Forelimb muscle (tissue), 1 donor: ENCODE measurements around the gene AP2B1. TPM values are rescaled to one million over a fixed set of nuclear protein-coding genes. Genes with fewer than 3 reads are reported as not detected.
"Not testable (repeated sequence)": the region's sequence is repeated elsewhere in the genome, so short reads cannot be mapped to it uniquely, and the experiment has no call there.

ENCODE experiments used
- DNase-seq: peaks from one replicate; pipeline ENCODE4 v3.0.0-alpha.2; 2013; ENCODE audit warnings: low read depth
- polyA plus RNA-seq: library from polyadenylated mRNA; unstranded; fragments of 120-200 nt; gene quantifications from one replicate; pipeline ENCODE4 v1.2.1, GENCODE V29; 2013; ENCODE audit not compliant: insufficient read length

The AP2B1 gene
- polyA plus RNA-seq, 1 donor = 75.0 TPM

DNA sequence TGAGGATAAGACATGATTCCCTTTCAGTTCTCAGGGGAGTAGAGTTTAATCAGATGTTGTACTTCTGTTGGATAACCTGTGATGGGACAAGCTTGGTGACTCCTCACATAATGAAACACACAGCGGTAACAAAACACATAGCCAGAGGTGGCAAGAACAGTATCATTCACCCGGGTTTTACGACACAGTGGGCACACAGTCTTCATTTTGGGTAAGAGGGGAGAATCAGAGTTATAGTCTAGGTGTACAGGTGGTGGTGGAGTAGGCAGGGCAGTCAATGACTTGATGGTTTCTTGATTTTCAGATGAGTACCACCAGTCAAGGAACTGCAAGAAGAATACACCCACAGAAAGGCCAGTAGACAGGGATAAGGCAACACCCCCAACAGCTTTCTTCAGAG lies 11.4 kb upstream of the AP2B1 start:
- DNase-seq = no peak

DNA sequence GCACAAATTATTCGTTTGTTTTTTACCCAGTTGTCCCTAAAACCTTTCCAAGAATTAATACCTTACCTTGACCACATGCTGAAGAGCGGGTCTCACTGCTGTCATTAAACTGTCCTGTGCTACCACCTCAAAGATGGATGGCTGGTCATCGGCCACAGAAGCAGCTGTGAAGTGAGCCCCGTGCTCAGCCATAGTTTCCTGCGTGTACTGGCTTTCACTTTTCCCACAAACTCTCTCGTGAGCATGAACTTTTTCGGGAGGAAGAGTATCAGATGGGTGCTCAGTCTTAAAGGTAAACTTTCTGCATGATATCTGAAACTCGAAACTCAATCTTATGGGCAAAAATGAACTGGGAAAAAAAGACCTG lies 9.3 kb upstream of the AP2B1 start:
- DNase-seq = no peak

DNA sequence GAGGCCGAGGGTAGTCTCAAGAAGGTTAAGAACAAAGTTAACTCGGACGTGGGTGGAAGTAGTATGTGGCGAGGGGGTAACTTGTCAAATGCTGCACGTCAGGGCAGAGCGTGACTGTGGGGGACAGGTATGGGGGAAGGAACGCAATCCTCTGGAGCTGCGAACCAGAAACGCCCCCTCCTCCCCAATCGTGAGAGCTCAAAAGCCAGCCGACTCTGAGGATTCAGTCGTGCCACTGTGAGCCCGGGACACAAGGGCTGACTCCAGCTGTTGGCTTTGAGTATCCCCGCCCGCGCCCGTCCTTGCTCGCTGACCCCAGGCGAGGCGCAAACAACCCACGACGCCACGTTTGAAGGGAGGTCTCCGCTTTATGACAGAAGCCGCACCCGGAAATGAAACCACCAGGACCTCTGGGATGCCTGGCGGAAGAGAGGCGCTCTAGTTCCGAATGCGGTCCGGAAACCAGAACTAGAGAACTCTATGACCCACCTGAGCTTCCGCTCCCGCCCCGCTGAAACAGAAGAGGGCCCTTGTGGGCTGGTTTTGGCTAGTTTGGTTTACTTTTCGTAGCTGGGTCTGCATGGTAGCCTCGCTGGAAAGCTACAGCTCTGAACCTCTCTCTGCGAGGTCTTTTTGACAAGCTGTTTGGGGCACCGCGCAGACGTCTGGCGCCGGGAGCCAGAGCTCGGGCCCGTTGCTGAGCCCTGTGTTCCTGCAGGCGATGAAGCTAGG lies 8.8 kb upstream of the AP2B1 start, which contains the start of gene PEX12:
TSS of gene PEX12 (minus strand) at position 375 of the 732 bp plus-strand sequence. CDS start 550 bp downstream, outside the sequence.
- peak; percentile 90 for DNase-seq

GRCh38 chr17:35578929-35579432 lies 8.1 kb upstream of the AP2B1 start:
- no peak for DNase-seq

DNA sequence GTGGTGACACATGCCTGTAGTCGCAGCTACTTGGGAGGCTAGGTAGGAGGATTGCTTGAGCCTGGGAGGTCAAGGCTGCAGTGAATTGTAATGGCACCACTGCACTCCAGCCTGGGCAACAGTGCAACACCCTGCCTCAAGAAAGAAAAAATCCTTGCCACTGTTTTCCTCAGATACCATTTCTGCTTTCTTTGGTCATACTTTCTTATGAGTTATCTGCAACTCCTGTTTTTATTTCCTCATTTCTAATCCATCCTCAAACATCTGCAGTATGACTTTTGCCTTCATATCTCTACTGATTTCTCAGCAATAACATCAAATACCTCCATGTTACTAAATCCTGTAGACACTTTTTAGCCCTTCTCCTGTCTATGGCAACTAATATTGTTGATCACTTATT lies 3.1 kb upstream of the AP2B1 start:
- DNase-seq = no peak

GRCh38 chr17:35586569-35587073 lies 501 bp upstream of the AP2B1 start:
- DNase-seq = no peak

- DNase-seq = no peak
These were observed 1.2 kb downstream of the AP2B1 start for GRCh38 chr17:35588196-35588920.

- no peak for DNase-seq
These were observed 8.9 kb downstream of the AP2B1 start for GRCh38 chr17:35596072-35596471.

GRCh38 chr17:35596530-35597233 lies 9.6 kb downstream of the AP2B1 start:
- no peak for DNase-seq

DNA sequence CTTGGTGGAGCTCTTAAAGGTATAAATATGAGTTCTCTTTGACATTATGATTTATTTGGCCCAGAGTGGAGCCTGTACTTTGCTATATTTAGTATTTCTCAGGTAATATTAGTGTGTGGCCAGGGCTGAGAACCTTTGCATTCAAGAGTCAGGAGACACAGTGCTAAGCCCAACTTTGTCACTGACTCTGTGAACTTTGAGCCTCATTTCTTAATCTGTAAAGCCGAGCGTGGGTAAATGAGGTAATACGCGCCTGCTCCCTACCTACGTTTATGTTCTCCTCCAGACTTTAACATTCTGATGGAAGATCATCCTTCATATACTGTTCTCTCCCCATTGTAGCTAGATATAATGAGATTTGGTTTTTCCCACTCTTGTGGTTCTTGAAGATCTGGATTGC lies 10.5 kb downstream of the AP2B1 start:
- no peak for DNase-seq

DNA sequence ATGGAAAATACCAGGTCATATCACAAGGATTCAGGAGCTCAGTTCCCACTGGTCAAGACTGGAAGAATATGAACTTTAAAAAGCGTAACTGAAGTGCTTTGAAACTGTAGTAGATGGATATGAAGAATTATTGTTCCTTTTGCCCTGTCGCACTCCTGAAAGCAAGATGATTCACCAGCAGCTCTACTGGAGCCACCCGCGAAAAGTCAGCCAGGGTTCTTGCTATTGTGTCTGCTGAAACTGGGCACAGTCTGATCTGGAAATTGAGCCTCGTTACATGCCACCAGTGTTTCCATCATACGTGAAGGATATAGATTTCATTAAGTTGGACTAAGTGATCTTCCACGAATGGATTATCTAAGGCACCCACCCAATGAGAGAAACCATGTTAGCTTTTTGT lies 16.6 kb downstream of the AP2B1 start:
- no peak for DNase-seq

DNA sequence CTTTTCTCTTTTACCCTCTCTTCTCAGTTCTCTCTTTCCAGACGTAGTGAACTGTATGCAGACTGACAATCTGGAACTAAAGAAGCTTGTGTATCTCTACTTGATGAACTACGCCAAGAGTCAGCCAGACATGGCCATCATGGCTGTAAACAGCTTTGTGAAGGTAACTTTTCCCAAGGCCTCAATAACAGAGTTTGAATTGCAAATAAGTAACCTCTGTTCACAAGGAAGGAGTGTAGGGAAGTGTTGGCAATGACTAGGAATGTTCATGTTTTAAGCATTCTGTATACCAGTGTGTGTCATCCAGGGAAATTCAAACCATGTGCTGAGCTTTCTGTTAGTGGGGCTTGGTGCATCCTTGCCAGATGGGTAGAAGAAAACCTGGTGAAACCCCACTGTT lies 18.6 kb downstream of the AP2B1 start:
- DNase-seq = no peak

GRCh38 chr17:35607239-35607847 lies 20.2 kb downstream of the AP2B1 start:
- no peak for DNase-seq

- DNase-seq = no peak
These were observed 22.7 kb downstream of the AP2B1 start for GRCh38 chr17:35609831-35610230.

- DNase-seq = not testable (repeated sequence)
These were observed 23.6 kb downstream of the AP2B1 start for GRCh38 chr17:35610746-35611145.

GRCh38 chr17:35612924-35613521 lies 25.9 kb downstream of the AP2B1 start:
- no peak for DNase-seq

DNA sequence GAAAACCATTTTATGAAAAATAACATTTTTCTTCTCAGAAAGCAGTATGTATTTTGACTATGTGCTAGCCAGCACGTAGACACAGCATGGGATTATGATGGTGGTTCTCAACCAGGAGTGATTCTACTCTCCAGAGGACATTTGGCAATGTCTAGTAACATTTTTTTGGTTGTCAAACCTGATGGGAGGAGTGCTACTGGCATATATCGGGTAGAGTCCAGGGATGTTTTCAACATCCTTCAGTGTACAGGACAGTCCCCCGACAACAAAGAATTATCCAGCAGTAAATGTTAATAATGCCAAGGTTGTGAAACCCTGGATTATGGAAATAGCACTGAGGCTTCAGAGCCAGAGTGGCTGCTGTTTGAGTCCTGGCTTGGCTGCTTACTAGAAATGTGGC lies 27.7 kb downstream of the AP2B1 start:
- no peak for DNase-seq

DNA sequence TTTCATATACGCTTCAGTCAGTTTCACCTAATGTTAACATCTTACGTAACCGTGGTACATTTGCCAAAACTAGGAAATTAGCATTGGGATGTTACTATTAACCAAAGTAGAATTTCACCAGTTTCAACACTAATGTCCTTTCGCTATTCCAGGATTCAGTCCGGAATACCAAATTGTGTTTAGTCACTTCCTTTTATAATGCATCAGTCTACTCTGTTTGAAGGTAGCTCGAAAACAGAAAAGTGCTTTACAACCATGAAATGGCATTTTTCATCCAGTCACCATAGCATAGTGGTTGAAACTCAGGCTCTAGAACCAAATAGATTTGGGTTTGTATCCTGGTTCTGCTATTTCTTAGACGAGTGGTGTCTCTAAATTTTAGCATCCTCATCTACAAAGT lies 29.4 kb downstream of the AP2B1 start:
- DNase-seq = no peak

GRCh38 chr17:35617505-35617904 lies 30.4 kb downstream of the AP2B1 start:
- DNase-seq = no peak

DNA sequence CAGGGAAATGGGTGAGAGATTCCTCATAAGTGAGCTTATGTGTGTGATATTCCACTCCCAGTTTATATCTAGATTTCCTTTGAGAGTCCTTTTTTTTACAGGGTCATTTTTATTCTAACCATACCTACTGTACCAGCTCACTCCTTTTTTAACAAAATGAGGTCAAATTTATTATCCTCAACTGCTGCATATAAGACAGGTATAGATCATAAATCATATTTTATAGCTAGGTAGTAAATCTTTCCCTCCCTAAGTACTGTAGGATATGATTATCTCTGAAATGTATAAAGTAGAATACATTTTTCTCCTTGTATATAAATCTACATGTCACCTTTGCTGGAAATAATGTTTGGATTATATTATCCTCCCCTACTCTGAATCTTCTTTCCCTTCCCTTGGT lies 31.5 kb downstream of the AP2B1 start:
- no peak for DNase-seq

DNA sequence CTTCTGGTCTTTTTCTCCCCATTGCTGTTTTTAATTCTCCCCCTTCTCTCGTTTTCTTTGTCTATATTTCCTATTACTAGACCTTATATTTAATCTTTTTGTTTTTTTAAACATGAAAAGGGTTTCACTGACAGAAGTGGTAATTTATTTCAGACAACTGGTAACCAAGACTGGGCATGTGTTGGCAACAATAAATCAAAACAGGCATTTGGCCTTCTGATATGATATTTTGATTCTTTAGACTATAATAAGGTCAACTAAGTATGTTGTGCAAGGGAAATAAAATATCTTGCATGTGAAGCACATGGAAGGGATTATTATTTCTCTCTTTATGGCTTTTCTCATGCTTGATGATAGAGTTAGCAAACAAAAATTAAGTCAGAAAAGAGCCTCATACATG lies 34.6 kb downstream of the AP2B1 start:
- DNase-seq = no peak
